COLO668 (cell line): ENCODE data around the gene SPATA16.

Experiments used
- DNase-seq: peaks from one replicate; lab custom pipeline; 2025; ENCODE audit not compliant: unreplicated experiment; lab: John Stamatoyannopoulos, UW

SPATA16 gene

DNA sequence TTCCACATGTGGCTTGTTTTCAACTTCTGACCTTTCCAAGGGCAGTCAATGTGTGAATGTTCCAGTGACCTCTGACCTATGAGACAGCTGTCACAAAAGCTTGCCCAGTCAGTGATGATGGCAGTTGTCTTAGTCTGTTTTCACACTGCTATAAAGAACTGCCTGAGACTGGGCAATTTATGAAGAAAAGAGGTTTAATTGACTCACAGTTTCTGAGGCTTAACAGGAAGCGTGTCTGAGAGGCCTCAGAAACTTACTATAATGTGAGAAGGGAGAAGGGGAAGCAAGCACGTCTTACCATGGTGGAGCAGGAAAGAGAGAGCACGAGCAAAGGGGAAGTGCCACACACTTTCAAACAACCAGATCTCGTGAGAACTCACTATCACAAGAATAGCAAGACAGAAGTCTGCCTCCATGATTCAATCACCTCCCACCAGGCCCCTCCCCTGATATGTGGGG lies 294.9 kb downstream of the SPATA16 start:
- DNase-seq = no peak

DNA sequence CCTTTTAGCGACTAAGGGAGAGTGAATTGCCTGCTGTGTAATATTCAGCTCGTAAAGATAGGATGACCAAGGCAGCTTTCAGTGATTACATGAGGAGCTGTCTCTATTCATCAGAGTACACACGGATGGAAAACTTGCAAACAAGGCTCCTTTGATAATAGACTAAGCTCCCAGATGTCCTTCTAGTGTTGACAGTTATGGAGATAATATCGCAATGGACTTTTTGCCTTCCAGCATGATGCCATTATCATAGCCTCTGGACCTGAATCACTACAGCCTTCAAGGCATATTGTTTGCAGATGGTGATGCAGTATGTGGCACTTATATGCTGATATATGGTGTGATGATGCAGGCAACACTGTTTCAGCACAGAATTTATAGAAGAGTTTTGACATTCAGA lies 296.6 kb downstream of the SPATA16 start:
- DNase-seq = no peak

DNA sequence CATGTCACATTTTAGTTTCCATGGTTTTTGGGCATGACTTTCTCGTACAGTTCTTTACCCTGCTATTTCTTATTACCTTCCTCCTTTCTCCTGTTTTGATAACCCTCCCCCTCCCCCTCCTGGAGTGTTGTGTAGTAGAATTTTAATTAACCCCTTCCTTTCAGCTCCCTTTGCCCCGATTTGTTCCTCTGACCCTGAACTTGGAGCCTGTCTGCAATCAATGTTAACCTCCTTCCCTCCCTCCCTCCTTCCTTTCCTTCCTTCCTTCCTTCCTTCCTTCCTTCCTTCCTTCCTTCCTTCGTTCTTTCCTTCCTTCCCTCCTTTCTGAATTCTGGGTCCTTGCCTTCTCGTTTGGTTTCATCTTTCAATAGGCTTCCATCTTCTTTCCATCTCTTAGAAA lies 300.1 kb downstream of the SPATA16 start:
- DNase-seq = no peak

GRCh38 chr3:172840463-172840862 lies 300.6 kb downstream of the SPATA16 start:
- DNase-seq = no peak

- no peak for DNase-seq
Observed at GRCh38 chr3:172839679-172840078, 301.4 kb downstream of the SPATA16 start.
